NCI-H1694 (cell line): ENCODE data around the gene DYRK3.

ENCODE experiments used
- DNase-seq: peaks from one replicate; lab custom pipeline; 2025; lab: John Stamatoyannopoulos, UW

DYRK3 gene

GRCh38 chr1:206684003-206684402 lies 48.7 kb downstream of the DYRK3 start:
- DNase-seq, result no peak

- no peak for DNase-seq
Measured at GRCh38 chr1:206684478-206685333, 49.4 kb downstream of the DYRK3 start, which contains the start of gene MAPKAPK2. Gene MAPKAPK2 (plus strand): TSS chr1:206684905. CDS start chr1:206685230, 325 bp downstream.

- no peak for DNase-seq
Measured at GRCh38 chr1:206685334-206685768, 50.0 kb downstream of the DYRK3 start.

- DNase-seq, result no peak
Measured at GRCh38 chr1:206685769-206686477, 50.6 kb downstream of the DYRK3 start.

GRCh38 chr1:206686478-206687249 lies 51.3 kb downstream of the DYRK3 start:
- DNase-seq, result peak; percentile 27

- DNase-seq, result no peak
Measured at GRCh38 chr1:206687251-206687914, 52.0 kb downstream of the DYRK3 start.

GRCh38 chr1:206687915-206688442 lies 52.6 kb downstream of the DYRK3 start:
- no peak for DNase-seq

GRCh38 chr1:206690516-206690915 lies 55.2 kb downstream of the DYRK3 start:
- DNase-seq, result no peak

- no peak for DNase-seq
Measured at GRCh38 chr1:206691604-206692003, 56.3 kb downstream of the DYRK3 start.

GRCh38 chr1:206693029-206693428 lies 57.7 kb downstream of the DYRK3 start:
- no peak for DNase-seq

GRCh38 chr1:206693592-206693991 lies 58.3 kb downstream of the DYRK3 start:
- no peak for DNase-seq

- DNase-seq, result no peak
Measured at GRCh38 chr1:206694171-206695124, 59.1 kb downstream of the DYRK3 start.

GRCh38 chr1:206695733-206696132 lies 60.4 kb downstream of the DYRK3 start:
- no peak for DNase-seq

- no peak for DNase-seq
Measured at GRCh38 chr1:206696812-206697585, 61.7 kb downstream of the DYRK3 start.

GRCh38 chr1:206698011-206698410 lies 62.7 kb downstream of the DYRK3 start:
- no peak for DNase-seq
